ENCODE measurements around the gene ADARB1.

- no peak for TF ChIP-seq EZH2 (IDR thresholded peaks at IDR 0.05; ENCODE audit: low read depth)
- TF ChIP-seq, protein P1, sequence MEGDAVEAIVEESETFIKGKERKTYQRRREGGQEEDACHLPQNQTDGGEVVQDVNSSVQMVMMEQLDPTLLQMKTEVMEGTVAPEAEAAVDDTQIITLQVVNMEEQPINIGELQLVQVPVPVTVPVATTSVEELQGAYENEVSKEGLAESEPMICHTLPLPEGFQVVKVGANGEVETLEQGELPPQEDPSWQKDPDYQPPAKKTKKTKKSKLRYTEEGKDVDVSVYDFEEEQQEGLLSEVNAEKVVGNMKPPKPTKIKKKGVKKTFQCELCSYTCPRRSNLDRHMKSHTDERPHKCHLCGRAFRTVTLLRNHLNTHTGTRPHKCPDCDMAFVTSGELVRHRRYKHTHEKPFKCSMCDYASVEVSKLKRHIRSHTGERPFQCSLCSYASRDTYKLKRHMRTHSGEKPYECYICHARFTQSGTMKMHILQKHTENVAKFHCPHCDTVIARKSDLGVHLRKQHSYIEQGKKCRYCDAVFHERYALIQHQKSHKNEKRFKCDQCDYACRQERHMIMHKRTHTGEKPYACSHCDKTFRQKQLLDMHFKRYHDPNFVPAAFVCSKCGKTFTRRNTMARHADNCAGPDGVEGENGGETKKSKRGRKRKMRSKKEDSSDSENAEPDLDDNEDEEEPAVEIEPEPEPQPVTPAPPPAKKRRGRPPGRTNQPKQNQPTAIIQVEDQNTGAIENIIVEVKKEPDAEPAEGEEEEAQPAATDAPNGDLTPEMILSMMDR (conservative IDR thresholded peaks at IDR 0.05), result no peak
Measured at GRCh38 chr21:45084881-45085536, 10.6 kb downstream of the ADARB1 start.
